ENCODE measurements around the gene IRS1.
"Not testable (repeated sequence)": the region's sequence is repeated elsewhere in the genome, so short reads cannot be mapped to it uniquely, and the experiment has no call there.

IRS1 gene, protein sequence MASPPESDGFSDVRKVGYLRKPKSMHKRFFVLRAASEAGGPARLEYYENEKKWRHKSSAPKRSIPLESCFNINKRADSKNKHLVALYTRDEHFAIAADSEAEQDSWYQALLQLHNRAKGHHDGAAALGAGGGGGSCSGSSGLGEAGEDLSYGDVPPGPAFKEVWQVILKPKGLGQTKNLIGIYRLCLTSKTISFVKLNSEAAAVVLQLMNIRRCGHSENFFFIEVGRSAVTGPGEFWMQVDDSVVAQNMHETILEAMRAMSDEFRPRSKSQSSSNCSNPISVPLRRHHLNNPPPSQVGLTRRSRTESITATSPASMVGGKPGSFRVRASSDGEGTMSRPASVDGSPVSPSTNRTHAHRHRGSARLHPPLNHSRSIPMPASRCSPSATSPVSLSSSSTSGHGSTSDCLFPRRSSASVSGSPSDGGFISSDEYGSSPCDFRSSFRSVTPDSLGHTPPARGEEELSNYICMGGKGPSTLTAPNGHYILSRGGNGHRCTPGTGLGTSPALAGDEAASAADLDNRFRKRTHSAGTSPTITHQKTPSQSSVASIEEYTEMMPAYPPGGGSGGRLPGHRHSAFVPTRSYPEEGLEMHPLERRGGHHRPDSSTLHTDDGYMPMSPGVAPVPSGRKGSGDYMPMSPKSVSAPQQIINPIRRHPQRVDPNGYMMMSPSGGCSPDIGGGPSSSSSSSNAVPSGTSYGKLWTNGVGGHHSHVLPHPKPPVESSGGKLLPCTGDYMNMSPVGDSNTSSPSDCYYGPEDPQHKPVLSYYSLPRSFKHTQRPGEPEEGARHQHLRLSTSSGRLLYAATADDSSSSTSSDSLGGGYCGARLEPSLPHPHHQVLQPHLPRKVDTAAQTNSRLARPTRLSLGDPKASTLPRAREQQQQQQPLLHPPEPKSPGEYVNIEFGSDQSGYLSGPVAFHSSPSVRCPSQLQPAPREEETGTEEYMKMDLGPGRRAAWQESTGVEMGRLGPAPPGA (N-terminal part only)

DNA sequence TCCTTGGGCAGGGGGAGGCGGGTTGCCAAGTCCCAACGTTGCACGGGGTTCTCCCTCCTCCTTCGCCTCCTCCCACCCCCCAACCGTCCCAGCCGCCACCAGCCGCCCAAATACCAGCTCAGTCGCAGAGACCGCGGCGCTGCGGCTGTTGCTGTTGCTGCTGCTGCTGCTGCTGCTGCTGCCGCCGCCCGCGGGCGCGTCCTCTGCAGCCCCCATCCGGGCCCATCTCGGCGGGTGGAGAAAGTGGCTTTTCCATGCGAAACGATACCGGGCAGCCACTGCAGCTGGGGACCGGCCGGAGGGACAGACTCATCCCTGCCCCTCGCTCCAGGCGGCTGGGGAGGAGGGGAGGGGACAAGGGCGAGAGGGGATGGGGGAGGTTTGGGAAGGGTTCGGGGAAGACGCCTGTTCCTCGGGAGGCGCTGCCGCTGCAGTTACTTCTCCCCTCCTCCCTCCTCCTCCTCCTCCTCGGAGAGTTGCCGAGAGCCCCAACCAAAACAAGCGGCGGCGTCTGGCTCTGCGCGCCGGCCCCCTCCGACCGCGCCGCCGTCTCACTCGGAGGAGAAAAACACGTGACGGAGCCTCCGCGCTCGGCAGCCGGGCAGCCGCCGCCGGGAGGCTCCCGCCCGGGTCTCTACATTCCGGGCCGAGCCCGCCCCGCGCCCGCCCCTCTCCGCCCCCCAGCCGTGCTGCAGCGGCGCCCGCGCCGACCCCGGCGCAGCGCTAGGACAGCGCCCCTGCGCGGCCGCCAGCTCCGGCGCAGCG, at the start of gene IRS1:
Gene IRS1, minus strand, starts transcription at position 610 of the 765 bp plus-strand sequence. CDS start 1,082 bp downstream, outside the sequence.
- DNase-seq (ENCODE audit: low read depth in 2 of 2, low spot score in 1 of 2) = no peak

DNA sequence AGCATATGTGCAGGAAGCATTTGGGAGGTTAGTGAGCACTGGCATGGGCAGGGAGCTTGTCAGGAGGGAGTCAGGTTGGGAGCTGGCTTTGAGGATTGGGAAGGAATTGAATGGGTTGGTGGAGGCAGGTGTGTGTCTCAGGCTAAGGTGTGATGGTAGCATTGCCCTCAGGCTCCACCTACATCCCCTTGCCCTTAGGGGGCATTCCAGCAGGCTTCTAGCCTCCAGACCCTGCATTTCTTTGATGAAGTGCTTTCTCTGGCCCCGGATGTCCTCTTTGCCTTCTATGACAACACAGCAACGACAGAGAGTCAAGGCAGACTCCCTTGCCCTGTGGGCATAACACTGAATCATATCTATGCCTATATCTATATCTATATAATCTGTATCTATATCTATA, 49.7 kb upstream of the IRS1 start:
- no peak for DNase-seq (ENCODE audit: low read depth in 2 of 2, low spot score in 1 of 2)

DNA sequence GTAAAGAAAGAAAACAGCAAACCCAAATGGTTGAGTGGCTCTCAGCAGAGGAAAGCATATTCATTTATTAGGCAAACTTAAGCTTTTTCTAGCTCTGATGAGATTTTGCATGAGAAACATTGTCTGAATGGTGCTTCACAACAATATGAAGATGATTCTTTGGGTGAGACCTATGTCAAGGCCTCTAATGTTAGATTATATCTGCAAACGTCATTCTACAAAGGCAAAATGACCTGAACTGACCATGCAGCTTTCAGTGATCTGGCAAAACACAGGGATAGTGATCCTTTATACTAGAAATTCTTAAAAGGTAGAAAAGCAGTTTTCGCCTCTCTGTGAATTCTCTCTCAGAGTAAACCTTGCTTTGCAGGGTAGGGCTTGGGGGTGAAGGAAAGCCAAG, 47.9 kb upstream of the IRS1 start:
- DNase-seq (ENCODE audit: low read depth in 2 of 2, low spot score in 1 of 2) = no peak

DNA sequence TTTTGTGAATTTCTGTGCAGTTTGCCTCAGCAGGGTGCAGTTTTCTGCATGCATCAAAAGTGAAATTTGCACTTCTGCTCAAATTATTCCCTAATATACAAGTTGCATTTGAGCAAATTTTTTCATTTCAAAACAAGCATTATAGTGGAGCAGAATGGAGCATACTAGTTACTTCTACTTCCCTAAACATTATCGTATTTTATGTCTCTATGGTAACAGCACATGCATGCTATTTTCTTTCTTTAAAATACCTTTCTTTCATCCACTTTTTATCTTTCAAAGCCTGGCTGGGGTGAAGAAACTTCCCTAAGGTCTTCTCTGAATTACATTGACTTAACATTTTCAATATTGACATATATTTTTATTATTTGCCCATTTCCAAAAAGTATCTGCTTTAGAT, 47.5 kb upstream of the IRS1 start:
- no peak for DNase-seq (ENCODE audit: low read depth in 2 of 2, low spot score in 1 of 2)

DNA sequence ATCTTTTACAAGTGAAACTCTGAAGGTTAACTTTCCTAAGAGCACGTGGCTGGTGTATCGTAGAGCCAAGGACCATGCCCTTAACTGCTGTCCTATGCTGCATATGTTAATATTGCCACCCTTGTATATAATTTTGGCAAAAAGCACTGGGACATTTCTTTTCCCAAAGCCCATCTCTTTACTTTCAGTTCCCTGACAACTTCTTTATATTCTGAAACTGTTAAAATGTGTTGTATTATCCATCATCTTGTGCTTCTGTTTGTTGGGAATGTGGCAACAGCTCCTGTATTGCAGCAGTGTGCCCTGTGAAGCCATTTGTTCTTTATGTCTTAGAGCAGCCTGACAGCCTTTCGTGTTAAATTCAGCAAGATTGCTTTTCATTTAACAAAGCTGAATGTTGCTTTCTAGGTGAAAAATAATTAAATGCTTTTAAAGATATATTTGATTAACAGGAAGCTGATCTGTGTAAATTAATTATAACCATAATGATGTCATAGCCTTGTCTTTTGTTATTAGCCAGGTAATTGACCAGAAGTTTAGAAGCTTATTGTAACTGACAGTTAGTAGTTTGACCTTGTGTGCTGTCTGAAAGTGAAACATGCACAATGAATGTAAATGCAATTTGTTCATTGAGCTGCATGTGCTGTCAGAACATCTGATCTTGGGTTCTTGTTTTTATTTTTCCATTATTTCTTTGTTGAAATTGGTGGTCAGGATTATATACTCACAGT, 45.9 kb upstream of the IRS1 start:
- DNase-seq (ENCODE audit: low read depth in 2 of 2, low spot score in 1 of 2) = no peak

DNA sequence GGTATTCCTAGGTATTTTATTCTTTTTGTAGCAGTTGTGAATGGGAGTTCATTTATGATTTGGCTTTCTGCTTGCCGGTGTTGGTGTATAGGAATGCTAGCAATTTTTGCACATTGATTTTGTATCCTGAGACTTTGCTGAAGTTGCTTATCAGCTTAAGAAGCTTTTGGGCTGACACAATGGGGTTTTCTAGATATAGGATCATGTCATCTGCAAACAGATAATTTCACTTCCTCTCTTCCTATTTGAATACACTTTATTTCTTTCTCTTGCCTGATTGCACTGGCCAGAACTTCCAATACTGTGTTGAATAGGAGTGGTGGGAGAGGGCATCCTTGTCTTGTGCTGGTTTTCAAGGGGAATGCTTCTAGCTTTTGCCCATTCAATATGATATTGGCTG, 43.4 kb upstream of the IRS1 start:
- DNase-seq (ENCODE audit: low read depth in 2 of 2, low spot score in 1 of 2) = not testable (repeated sequence)

DNA sequence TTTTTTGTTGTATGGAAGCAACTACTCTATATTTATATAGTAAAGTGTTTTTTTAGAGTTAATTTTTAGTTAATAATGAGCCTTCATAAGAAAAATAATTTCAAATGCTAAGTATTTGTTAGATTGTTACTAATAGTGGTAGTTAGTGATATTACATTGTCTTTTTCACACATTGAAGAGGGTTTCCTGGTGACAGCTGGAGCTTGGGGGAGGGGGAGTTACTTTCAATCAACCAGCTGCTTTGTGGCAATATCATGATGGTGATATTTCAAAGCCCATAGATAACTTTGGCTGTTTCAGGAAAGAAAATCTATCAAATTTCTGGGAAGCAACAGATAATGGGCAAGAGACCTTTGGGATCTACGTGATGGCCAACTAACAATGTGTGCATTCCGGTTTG, 40.3 kb upstream of the IRS1 start:
- no peak for DNase-seq (ENCODE audit: low read depth in 2 of 2, low spot score in 1 of 2)

DNA sequence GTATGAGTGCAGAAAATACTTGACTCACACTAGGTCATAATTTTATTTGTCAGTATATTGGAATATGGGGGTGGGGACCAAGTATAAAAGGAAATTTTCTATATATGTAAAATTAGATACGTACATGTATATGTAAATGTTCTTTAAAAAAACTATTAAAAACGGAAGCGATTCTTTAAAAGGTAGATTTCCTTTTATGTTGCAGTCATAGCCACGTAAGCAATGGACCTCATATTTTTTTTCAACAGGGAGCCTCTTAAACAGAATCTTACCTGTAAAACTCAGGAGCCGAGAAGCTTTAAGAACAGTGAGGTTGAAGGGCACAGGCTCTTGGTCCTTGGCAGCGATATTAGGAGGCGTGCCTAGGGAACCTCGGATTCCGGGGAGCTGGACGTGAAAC, 39.5 kb upstream of the IRS1 start:
- no peak for DNase-seq (ENCODE audit: low read depth in 2 of 2, low spot score in 1 of 2)

DNA sequence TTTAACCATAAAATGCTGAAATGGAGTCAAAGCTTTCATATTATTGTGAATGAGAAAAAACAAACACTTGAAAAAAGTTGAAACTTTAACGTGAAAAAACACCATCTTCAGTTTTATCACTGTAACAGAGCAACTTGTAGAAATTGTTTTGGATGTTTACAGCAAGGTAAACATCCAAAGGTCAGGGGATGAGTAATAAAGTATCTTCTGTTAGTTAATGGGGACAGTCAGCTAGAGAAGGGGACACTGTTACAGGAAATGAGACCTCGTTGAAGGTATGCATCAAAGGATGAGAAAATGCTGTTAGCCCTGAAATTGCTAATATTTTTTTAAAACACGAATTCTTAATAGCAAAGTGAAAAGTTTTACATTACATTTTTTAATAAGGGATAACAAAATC, 39.1 kb upstream of the IRS1 start:
- DNase-seq (ENCODE audit: low read depth in 2 of 2, low spot score in 1 of 2) = no peak

DNA sequence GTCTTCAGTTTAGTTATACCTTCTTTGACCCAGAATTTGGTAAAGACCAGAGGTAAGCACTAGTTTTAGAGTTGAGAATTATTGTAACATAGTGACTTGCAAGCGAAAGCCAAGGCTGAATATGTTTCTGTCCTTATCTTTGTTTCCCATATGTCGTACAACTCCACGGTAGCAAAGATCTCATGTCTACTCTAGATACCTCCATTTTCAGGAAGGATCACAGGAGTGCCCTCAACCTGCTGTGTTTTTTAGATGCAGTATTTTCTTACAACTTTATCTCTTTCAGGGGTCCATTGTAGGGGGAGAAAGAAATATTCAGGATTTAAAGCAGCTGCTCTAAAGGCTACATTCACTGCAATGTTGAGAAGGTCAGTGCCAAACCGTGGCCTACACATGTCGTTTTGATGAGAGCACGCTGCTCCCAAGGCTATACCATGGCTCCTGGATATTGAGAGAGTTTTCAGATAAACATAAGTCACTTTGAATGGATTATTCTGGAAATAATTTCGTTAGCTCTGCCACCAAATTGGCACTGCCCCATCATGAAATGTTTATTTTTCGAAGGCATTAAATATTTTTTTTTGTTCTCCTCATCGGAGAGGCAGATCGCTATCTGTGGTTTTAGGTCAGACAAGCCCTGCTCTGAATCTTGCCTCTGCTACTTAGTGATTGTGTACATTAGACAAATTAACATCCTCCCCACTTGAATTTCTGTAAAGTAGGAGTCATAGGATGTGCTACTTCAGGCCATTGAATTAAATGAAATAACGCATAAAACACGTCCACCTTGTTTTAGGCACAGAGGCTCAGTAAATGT, 38.4 kb upstream of the IRS1 start:
- no peak for DNase-seq (ENCODE audit: low read depth in 2 of 2, low spot score in 1 of 2)

DNA sequence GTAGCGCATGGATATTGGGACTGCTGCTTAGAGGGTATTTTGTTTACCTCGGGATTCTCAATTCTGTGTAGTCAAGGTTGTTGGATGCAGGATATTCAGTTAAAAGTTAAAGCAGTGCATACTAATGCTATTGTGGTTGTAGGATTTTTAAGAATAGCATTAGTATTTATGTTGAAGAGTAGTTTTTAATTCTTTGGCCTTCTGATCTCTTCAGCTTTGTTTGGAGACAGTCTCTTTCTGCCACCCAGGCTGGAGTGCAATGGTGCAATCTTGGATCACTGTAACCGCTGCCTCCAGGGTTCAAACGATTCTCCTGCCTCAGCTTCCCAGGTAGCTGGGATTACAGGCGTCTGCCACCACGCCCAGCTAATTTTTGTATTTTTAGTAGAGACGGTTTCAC, 37.7 kb upstream of the IRS1 start:
- DNase-seq (ENCODE audit: low read depth in 2 of 2, low spot score in 1 of 2) = no peak

DNA sequence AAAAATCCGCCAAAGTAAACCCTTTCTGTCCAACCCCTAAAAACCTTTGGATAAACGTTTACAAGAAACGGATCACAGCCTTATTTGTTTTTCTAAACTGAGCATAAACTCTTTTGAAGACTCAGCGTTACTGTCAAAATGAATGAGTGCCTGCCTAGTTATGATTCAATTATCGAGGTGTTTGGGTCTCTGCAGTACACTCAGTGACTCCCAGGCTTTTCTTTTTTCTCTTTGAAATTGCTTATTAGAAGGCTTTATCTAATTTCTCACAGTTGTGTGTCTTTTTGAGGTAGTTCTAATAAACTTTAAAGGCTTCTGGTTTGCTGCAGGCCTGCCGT, 36.9 kb upstream of the IRS1 start:
- no peak for DNase-seq (ENCODE audit: low read depth in 2 of 2, low spot score in 1 of 2)

DNA sequence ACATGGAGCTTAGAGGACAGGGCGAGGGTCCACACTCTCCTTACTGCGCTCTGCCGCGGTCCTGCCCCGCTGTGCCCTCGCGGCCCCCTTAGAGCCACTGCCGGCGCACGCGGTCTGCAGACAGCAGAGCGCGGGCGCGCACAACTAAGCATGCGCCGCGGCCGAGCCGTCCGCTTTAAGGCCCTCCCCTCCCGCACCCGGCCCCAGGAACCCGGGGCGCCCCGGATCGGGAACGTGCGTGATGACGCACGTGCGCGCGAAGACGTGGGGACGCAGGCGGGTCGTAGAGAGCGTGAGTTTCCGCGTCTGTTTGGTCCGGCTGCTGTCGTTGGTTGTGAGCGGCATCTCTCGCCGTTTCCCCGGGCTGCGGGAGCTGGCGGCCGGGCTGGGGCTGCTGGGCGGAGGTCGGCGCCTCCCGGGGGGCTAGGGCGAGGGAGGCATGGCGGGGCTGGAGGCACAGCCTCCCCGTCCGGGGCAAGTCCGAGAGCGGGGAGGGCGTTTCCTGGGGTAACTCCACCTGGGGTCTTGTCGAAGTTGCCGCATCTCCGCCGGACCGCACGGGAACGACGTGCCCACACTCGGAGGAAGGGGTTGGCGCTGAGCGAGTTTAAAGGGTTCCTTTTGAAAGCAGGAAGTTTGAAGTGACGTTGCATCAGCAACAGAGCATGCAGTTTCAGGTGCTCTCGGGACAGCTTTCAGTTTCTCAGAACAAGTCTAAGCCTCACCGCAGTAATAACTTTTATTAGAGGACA, 36.4 kb upstream of the IRS1 start, which contains the start of gene RHBDD1:
Gene RHBDD1, plus strand, starts transcription at position 259 of the 752 bp plus-strand sequence. CDS start 28,640 bp downstream, outside the sequence.
- peak; percentile 87 to 88 for DNase-seq (ENCODE audit: low read depth in 2 of 2, low spot score in 1 of 2)

DNA sequence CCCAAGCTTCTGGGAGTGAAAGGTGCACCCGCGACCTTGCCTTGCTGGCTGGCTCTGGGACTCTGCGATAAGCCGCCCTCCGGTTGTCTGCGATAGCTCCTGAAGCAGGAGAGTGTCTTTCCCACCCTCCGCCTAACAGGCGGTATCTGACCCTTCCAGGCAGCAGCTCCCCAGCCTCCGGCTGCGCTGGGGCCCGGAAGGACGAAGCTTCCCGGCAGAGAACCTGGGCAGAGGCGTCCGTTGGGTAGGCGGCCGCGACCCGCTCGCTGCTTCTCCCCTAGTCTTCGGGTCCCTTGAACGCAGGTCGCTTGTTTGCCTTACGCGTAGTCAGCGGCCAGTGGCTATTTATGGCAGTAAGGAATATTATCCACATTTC, 35.8 kb upstream of the IRS1 start:
- peak in 1 of 2 donors; percentile 9 for DNase-seq (ENCODE audit: low read depth in 2 of 2, low spot score in 1 of 2)

DNA sequence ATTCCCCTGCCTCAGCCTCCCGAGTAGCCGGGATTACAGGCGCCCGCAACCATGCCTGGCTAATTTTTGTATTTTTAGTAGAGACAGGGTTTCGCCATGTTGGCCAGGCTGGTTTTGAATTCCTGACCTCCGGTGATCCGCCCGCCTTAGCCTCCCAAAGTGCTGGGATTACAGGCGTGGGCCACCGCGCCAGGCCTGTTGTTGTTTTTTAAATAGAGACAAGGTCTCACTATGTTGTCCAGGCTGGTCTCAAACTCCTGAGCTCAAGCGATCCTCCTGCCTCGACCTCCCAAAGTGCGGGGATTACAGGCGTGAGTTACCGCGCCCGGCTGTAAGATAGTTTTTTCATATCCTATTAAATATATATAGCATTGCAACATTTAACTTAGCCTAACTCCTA, 35.3 kb upstream of the IRS1 start:
- not testable (repeated sequence) for DNase-seq (ENCODE audit: low read depth in 2 of 2, low spot score in 1 of 2)

DNA sequence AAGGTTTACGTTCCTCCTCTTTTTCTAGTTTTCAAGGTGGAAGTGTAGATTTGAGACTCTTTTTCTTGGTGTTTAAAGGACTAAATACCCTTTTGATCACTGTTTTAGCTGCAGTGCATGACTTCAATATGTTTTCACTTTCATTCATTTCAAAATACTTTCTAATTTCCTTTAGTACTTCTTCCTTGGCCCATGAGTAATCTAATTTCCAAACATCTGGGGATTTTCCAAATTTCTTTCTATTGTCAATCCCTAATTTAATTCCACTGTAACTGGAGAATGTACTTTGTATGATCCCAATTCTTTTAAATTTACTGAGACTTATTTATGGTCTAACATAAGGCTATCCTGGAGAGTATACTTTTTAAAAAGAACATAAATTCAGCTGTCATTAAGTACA, 32.4 kb upstream of the IRS1 start:
- no peak for DNase-seq (ENCODE audit: low read depth in 2 of 2, low spot score in 1 of 2)

DNA sequence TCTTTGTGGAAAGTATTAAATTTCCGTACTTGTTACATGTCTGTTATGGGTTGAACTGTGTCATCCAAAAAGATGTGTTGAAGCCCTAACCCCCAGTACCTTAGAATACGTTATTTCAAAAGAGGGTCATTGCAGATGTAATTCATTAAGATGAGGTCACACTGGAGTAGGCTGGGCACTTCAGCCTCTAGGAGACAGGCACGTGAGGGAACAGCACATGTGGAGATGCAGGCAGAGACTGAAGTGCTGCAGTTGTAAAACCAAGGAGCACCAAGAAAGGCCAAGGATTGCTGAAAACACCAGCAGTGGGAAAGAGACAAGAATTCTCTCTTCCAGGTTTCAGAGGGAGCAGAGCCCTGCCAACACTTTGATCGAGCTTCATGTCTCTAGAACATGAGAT, 31.6 kb upstream of the IRS1 start:
- no peak for DNase-seq (ENCODE audit: low read depth in 2 of 2, low spot score in 1 of 2)

DNA sequence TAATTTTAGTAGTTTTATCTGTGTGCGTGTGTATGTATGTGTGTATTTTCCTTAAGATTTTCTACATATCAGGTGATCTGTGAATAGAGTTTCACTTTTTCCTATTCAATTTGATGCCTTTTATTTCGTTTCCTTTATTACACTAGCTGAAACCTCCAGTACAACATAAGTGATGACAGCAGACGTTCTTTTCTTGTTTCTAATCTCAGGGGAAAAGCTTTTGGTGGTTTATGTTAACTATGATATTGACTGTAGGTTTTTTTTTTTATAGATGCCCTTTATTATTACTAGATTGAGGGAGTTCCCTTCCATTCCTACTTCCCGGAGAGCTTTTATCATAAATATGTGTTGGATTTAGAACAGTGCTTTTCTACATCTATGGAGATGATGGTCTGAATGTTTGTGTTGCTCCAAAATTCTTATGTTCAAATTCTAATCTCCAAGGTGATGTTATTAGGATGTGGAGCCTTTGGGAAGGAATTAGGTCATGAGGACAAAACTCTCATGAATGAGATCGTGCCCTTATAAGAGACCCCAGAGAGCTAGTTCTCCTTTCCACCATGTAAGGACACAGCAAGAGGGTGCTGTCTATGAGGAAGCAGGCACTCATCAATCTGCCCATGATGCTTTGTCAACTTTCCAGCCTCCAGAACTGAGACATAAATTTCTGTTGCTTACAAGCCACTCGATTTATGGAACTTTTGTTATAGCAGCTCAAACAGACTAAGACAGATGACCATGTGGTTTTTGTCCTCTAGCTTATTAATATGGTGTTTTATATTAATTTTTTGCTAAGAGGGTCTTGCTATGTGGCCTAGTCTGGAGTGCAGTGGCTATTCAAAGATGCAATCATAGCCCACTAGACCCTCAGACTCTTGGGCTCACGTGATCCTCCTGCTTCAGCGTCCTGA, 30.4 kb upstream of the IRS1 start:
- no peak for DNase-seq (ENCODE audit: low read depth in 2 of 2, low spot score in 1 of 2)
